Suprapubic skin (tissue), 4 donors: Measurements from ENCODE around the gene CAPN10. TPM values are rescaled to one million over a fixed set of nuclear protein-coding genes. Genes with fewer than 3 reads are reported as not detected.
A peak's percentile ranks its signal among the peaks of the same experiment; 100 is the strongest.

Source experiments
- DNase-seq, 2 donors: peaks; one replicate each; pipeline ENCODE4 v3.0.0-alpha.2; 2019; ENCODE audit warnings: low spot score in 2 of 2
- H3K27ac ChIP-seq: fragments of 200-600 bp; sonication (generic); one replicate; pipeline ENCODE4 v1.5.1; 2019
- H3K27me3 ChIP-seq: fragments of 200-600 bp; sonication (generic); one replicate; pipeline ENCODE4 v1.5.1; 2019
- H3K36me3 ChIP-seq: fragments of 200-600 bp; sonication (generic); one replicate; pipeline ENCODE4 v1.5.1; 2019
- H3K4me1 ChIP-seq: fragments of 200-600 bp; sonication (generic); one replicate; pipeline ENCODE4 v1.5.1; 2019
- H3K4me3 ChIP-seq: fragments of 200-600 bp; sonication (generic); one replicate; pipeline ENCODE4 v1.5.1; 2019; ENCODE audit warnings: mild to moderate bottlenecking
- H3K9me3 ChIP-seq: fragments of 200-600 bp; sonication (generic); one replicate; pipeline ENCODE4 v1.5.1; 2019
- CTCF ChIP-seq, 2 donors: fragments of 200-600 bp in 1 of 2; fragments of 450-650 bp in 1 of 2; sonication (generic) in 1 of 2; IDR thresholded peaks; one replicate each; pipeline ENCODE4 v1.5.1; 2016 to 2019; ENCODE audit warnings: antibody characterized with exemption in 2 of 2, mild to moderate bottlenecking in 1 of 2, moderate library complexity in 1 of 2
- EP300 ChIP-seq: sonication (generic); formaldehyde crosslinking; IDR thresholded peaks from one replicate; pipeline ENCODE4 v1.6.1; 2017; ENCODE audit warnings: antibody characterized with exemption
- POLR2A ChIP-seq, 2 donors: fragments of 450-650 bp; IDR thresholded peaks; one replicate each; pipeline ENCODE4 v1.6.1; 2017; ENCODE audit warnings: antibody characterized with exemption in 2 of 2, mild to moderate bottlenecking in 2 of 2, moderate library complexity in 2 of 2
- POLR2AphosphoS5 ChIP-seq, 3 donors: sonication (generic); formaldehyde crosslinking; IDR thresholded peaks; one replicate each; pipeline ENCODE4 v1.6.1; 2017; ENCODE audit warnings: antibody characterized with exemption in 3 of 3
- WGBS: methylation state at CpG from one replicate; pipeline ENCODE4 v1.1.5; 2018; 5-methylcytosine and 5-hydroxymethylcytosine counted together
- total RNA-seq, 4 donors: library from RNA; depleted of rRNA; stranded (reverse); fragments of >200 nt; gene quantifications; one replicate each; pipeline ENCODE4 v1.1.0, GENCODE V29; 2016

Gene CAPN10
- total RNA-seq, 4 donors from 2014 or later, result 31.3 to 73.6 (median 37.9) TPM

GRCh38 chr2:240629968-240630770, 43.6 kb downstream of the CAPN10 start:
- peak; percentile 47 to 79 for DNase-seq
- H3K27ac ChIP-seq, result no peak overlapping the region
- H3K27me3 ChIP-seq, result no peaks in the 10 kb centered on the region
- no peaks in the 10 kb centered on the region for H3K36me3 ChIP-seq
- H3K4me3 ChIP-seq, result no peak overlapping the region
- H3K4me1 ChIP-seq, result peaks cover 2% of the 10 kb centered on the region
- TF ChIP-seq POLR2A (IDR thresholded peaks at IDR 0.05) (no peak), EP300 (no peak), CTCF (IDR thresholded peaks at IDR 0.05) (no peak), POLR2AphosphoS5 (IDR thresholded peaks at IDR 0.05) (no peak)
- WGBS, result 89% methylated on average over 24 of the region's 50 CpGs
- H3K9me3 ChIP-seq, result no peaks in the 10 kb centered on the region

GRCh38 chr2:240630771-240631547, 44.4 kb downstream of the CAPN10 start:
- no peaks in the 10 kb centered on the region for H3K27me3 ChIP-seq
- no peak overlapping the region for H3K27ac ChIP-seq
- no peak overlapping the region for H3K4me3 ChIP-seq
- TF ChIP-seq EP300 (no peak), POLR2A (IDR thresholded peaks at IDR 0.05) (no peak), POLR2AphosphoS5 (IDR thresholded peaks at IDR 0.05) (no peak), CTCF (IDR thresholded peaks at IDR 0.05) (no peak)
- no peaks in the 10 kb centered on the region for H3K36me3 ChIP-seq
- no peaks in the 10 kb centered on the region for H3K9me3 ChIP-seq
- no peaks in the 10 kb centered on the region for H3K4me1 ChIP-seq
- peak; percentile 39 to 49 for DNase-seq
- 96% methylated on average over 9 of the region's 21 CpGs for WGBS

- no peaks in the 10 kb centered on the region for H3K36me3 ChIP-seq
- no peaks in the 10 kb centered on the region for H3K27me3 ChIP-seq
- TF ChIP-seq CTCF (IDR thresholded peaks at IDR 0.05), result no peak
- no peaks in the 10 kb centered on the region for H3K4me1 ChIP-seq
- H3K4me3 ChIP-seq, result no peak overlapping the region
- WGBS, result 100% methylated on average over 2 of the region's 11 CpGs
- peak in 1 of 2 donors; percentile 70 for DNase-seq
- H3K27ac ChIP-seq, result no peak overlapping the region
- H3K9me3 ChIP-seq, result no peaks in the 10 kb centered on the region
Observed at GRCh38 chr2:240631548-240632305, 45.2 kb downstream of the CAPN10 start.

DNA sequence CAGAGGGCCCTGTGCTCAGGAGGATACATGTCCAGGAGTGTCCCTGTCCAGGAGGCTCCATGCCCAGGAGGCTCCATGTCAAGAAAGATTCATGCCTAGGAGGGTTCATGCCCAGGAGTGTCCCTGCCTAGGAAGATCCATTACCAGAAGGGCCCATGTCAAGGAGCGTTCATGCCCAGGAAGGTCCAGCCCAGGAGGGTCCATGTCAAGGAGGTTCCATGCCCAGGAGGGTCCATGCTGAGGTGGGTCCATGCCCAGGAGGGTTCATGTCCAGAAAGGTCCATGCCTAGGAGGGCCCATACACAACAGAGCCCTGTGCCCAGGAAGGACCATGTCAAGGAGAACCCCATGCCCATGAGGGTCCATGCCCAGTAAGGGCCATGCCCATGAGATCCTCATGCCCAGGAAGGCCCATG, 45.8 kb downstream of the CAPN10 start:
- TF ChIP-seq POLR2A (IDR thresholded peaks at IDR 0.05) (no peak), EP300 (no peak), CTCF (IDR thresholded peaks at IDR 0.05) (no peak), POLR2AphosphoS5 (IDR thresholded peaks at IDR 0.05) (no peak)
- WGBS, result 100% methylated on average over 1 of the region's 1 CpG
- Histone ChIP-seq H3K27ac (no peak overlapping the region), H3K9me3 (no peaks in the 10 kb centered on the region), H3K4me3 (no peak overlapping the region), H3K36me3 (no peaks in the 10 kb centered on the region), H3K4me1 (no peaks in the 10 kb centered on the region), H3K27me3 (no peaks in the 10 kb centered on the region)
- peak in 1 of 2 donors; percentile 61 for DNase-seq
